Stimulated activated CD4-positive, alpha-beta T cell treated with anti-CD3 and anti-CD28 coated beads, Interleukin-1b, Interleukin-23, amount 100 ng/mL, for 1 hour (primary cell): ENCODE data around the gene SRM.
"Not testable (repeated sequence)": the region's sequence is repeated elsewhere in the genome, so short reads cannot be mapped to it uniquely, and the experiment has no call there.

Source experiments
- DNase-seq, 2 donors: peaks; one replicate each; pipeline ENCODE4 v3.0.0-alpha.2; 2020; ENCODE audit warnings: low read depth in 2 of 2

SRM gene

DNA sequence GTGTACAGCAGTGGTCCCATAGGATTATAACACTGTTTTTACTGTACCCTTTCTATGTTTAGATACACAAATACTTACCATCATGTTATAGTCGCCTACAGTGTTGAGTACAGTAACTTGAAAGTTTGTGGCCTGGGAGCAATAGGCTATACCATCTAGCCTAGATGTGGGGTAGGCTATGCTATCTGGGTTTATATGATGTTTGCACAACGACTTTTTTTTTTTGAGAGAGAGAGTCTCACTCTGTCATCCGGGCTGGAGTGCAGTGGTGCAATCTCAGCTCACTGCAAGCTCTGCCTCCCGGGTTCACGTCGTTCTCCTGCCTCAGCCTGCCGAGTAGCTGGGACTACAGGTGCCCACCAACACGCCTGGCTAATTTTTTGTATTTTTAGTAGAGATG lies 40.5 kb downstream of the SRM start:
- DNase-seq = not testable (repeated sequence)

DNA sequence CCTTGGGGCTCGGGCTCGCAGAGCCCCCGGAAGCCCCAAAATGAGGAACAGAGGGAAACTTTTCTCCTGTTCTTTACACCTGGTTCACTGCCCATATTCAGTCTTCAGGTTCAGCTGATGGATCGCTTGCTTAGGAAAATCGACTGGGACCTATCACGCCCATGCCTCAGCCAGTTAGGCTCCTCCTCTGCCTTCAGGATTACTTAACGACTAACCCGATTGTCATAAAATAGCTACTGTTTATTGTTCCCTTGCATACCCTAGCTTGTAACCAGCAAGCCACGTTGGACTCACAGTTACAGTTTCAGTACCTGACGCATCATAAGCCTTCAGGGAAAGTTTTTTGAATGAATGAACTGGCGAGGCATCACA lies 46.7 kb downstream of the SRM start:
- no peak for DNase-seq

DNA sequence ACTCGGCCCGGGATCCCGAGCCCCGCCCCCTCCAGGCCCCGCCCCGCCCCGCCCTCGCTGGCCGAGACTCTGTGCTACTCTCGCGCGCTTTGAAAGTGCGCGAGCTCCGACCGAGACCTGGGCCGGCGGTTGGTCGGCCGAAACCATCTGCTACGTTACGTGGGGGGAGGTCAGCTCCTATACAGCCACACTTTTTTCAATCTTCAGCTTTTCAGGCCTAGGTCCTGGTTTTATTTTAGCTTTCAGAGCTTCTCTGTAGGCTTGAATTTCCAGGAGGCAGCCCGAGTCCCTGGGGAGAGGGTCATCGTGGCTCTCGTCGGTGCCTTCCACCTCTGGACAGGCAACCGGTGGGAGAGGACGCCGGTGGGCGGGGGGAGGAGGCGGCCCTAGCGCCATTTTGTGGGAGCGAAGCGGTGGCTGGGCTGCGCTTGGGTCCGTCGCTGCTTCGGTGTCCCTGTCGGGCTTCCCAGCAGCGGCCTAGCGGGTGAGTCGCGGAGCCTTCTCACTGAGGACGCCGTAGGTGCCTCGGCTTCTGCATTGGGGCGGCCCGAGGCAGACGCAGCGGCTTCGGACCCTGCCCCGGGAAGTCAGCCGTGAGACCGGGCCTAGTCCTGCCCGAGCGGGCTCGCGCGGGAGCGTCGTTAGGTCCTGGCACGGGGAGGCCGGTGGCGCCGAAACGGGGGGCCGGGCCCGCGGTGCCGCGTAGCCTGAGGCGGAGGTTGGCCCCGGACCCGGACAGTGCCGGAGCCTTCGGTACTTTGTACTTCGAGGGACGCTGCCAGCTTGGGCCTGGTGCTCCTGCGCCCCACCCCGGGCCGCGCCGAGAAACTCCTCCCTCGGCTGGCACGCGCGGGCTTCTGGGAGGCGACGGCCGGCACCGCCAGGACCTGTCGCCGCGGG lies 47.3 kb downstream of the SRM start, which contains the start of gene TARDBP:
TSS of gene TARDBP (plus strand) at position 395 of the 900 bp plus-strand sequence. CDS start 1,074 bp downstream, outside the sequence.
- DNase-seq = peak; percentile 73 to 82
